Thymus (tissue), 11 donors: ENCODE data around the gene C2orf81. TPM values are rescaled to one million over a fixed set of nuclear protein-coding genes. Genes with fewer than 3 reads are reported as not detected.
"Not testable (repeated sequence)": the region's sequence is repeated elsewhere in the genome, so short reads cannot be mapped to it uniquely, and the experiment has no call there.

ENCODE experiments used
- DNase-seq, 9 donors: peaks; one replicate each; pipeline ENCODE4 v3.0.0-alpha.2; 2013; ENCODE audit warnings: low spot score in 9 of 9, low read depth in 6 of 9, missing footprints in 1 of 9
- H3K27ac ChIP-seq, 2 donors: one replicate each; pipeline ENCODE4 v1.5.1; 2013; ENCODE audit warnings: control low read depth in 1 of 2, low read depth in 1 of 2, low read length in 1 of 2, mild to moderate bottlenecking in 1 of 2, moderate library complexity in 1 of 2
- H3K27me3 ChIP-seq, 2 donors: one replicate each; pipeline ENCODE4 v1.5.1; 2013; ENCODE audit warnings: low read length in 1 of 2; ENCODE audit not compliant: control insufficient read depth in 2 of 2, insufficient read depth in 1 of 2
- H3K36me3 ChIP-seq, 2 donors: one replicate each; pipeline ENCODE4 v1.5.1; 2013; ENCODE audit warnings: low read length in 1 of 2, mild to moderate bottlenecking in 1 of 2, moderate library complexity in 1 of 2; ENCODE audit not compliant: control insufficient read depth in 2 of 2, insufficient read depth in 2 of 2
- H3K4me1 ChIP-seq, 2 donors: one replicate each; pipeline ENCODE4 v1.5.1; 2013; ENCODE audit warnings: low read length in 2 of 2; ENCODE audit not compliant: control insufficient read depth in 2 of 2, insufficient read depth in 2 of 2
- H3K4me3 ChIP-seq, 2 donors: one replicate each; pipeline ENCODE4 v1.5.1; 2013; ENCODE audit warnings: low read length in 2 of 2, control low read depth in 1 of 2, mild to moderate bottlenecking in 1 of 2
- H3K9me3 ChIP-seq, 2 donors: one replicate each; pipeline ENCODE4 v1.5.1; 2013; ENCODE audit warnings: low read length in 1 of 2, mild to moderate bottlenecking in 1 of 2; ENCODE audit not compliant: control insufficient read depth in 2 of 2, insufficient read depth in 1 of 2
- WGBS: extraction: QIAGEN DNeasy Blood & Tissue Kit; methylation state at CpG from one replicate; pipeline ENCODE4 v1.1.7; 2013; 5-methylcytosine and 5-hydroxymethylcytosine counted together
- polyA plus RNA-seq: library from polyadenylated mRNA; stranded (reverse); fragments of 200-250 nt; gene quantifications from one replicate; pipeline ENCODE4 v1.2.3, GENCODE V29; 2013
- total RNA-seq: library from RNA; stranded (reverse); fragments of 120-200 nt; gene quantifications from one replicate; pipeline ENCODE4 v1.2.4, GENCODE V29; 2013
- donor health status: healthy.

The C2orf81 gene
- total and polyA plus RNA-seq, 2 donors = 0.66 to 5.3 TPM

- H3K27ac ChIP-seq, H3K9me3 ChIP-seq, H3K27me3 ChIP-seq, DNase-seq: not testable (repeated sequence)
- Histone ChIP-seq H3K4me3 (peak overlapping the region in 1 of 2 donors; percentile 82), H3K4me1 (peaks cover 29 to 41% of the 10 kb centered on the region in 2 donors), H3K36me3 (peaks cover 25 to 27% of the 10 kb centered on the region in 2 donors)
- WGBS = 96% methylated on average over 13 of the region's 13 CpGs
These were observed 38.2 kb upstream of the C2orf81 start for GRCh38 chr2:74459503-74460118.

- Histone ChIP-seq H3K9me3 (no peaks in the 10 kb centered on the region), H3K27ac (peak overlapping the region; percentile 74 to 75), H3K4me3 (peak overlapping the region; percentile 82 to 92), H3K36me3 (peaks cover 25 to 27% of the 10 kb centered on the region in 2 donors), H3K27me3 (no peaks in the 10 kb centered on the region), H3K4me1 (peaks cover 25 to 40% of the 10 kb centered on the region in 2 donors)
- WGBS = 10% methylated on average over 10 of the region's 10 CpGs
- no peak for DNase-seq
These were observed 37.5 kb upstream of the C2orf81 start for GRCh38 chr2:74458938-74459363.

- no peaks in the 10 kb centered on the region for H3K27me3 ChIP-seq
- peak; percentile 99 to 100 (median 100) for DNase-seq
- peaks cover 25 to 27% of the 10 kb centered on the region in 2 donors for H3K36me3 ChIP-seq
- peaks cover 25 to 39% of the 10 kb centered on the region in 2 donors for H3K4me1 ChIP-seq
- H3K27ac ChIP-seq = peak within 1 kb of the TSS; percentile 100
- no peaks in the 10 kb centered on the region for H3K9me3 ChIP-seq
- WGBS = under 1% methylated on average over 37 of the region's 38 CpGs
- peak within 1 kb of the TSS; percentile 82 to 92 for H3K4me3 ChIP-seq
These were observed 36.9 kb upstream of the C2orf81 start, which contains the start of gene WBP1 for GRCh38 chr2:74458132-74458937. Gene WBP1, plus strand, starts transcription at chr2:74458438. Its CDS starts 165 bp downstream, at chr2:74458603.

- WGBS = under 1% methylated on average over 46 of the region's 46 CpGs
- Histone ChIP-seq H3K4me3 (peak overlapping the region; percentile 82 to 92), H3K4me1 (peaks cover 28 to 46% of the 10 kb centered on the region in 2 donors), H3K36me3 (peaks cover 19 to 22% of the 10 kb centered on the region in 2 donors), H3K9me3 (no peaks in the 10 kb centered on the region), H3K27ac (peak overlapping the region; percentile 100), H3K27me3 (no peaks in the 10 kb centered on the region)
- peak in 5 of 9 donors; percentile 74 to 90 (median 79) for DNase-seq
These were observed 36.2 kb upstream of the C2orf81 start for GRCh38 chr2:74457549-74458131.

- no peaks in the 10 kb centered on the region for H3K27me3 ChIP-seq
- DNase-seq = no peak
- H3K27ac ChIP-seq = peak overlapping the region; percentile 100
- WGBS = under 1% methylated on average over 27 of the region's 27 CpGs
- peak overlapping the region; percentile 82 to 92 for H3K4me3 ChIP-seq
- peaks cover 14 to 17% of the 10 kb centered on the region in 2 donors for H3K36me3 ChIP-seq
- H3K9me3 ChIP-seq = no peaks in the 10 kb centered on the region
- peaks cover 31 to 51% of the 10 kb centered on the region in 2 donors for H3K4me1 ChIP-seq
These were observed 35.7 kb upstream of the C2orf81 start for GRCh38 chr2:74457129-74457548.

GRCh38 chr2:74454654-74455511, 33.5 kb upstream of the C2orf81 start, which contains the start of gene INO80B:
Gene INO80B, plus strand, starts transcription at chr2:74455087. Its CDS starts 30 bp downstream, at chr2:74455117.
- WGBS = 1% methylated on average over 40 of the region's 40 CpGs
- no peaks in the 10 kb centered on the region for H3K9me3 ChIP-seq
- H3K36me3 ChIP-seq = peaks cover 0 to 4% of the 10 kb centered on the region in 2 donors
- H3K27ac ChIP-seq = peak within 1 kb of the TSS; percentile 62 to 75
- peaks cover 31 to 54% of the 10 kb centered on the region in 2 donors for H3K4me1 ChIP-seq
- H3K4me3 ChIP-seq = peak within 1 kb of the TSS; percentile 63 to 72
- no peaks in the 10 kb centered on the region for H3K27me3 ChIP-seq
- DNase-seq = peak; percentile 95 to 100 (median 99)

GRCh38 chr2:74450570-74451190, 29.3 kb upstream of the C2orf81 start:
- Histone ChIP-seq H3K9me3 (no peaks in the 10 kb centered on the region), H3K27ac (no peak overlapping the region), H3K36me3 (no peaks in the 10 kb centered on the region), H3K4me3 (no peak overlapping the region), H3K4me1 (peaks cover 10 to 28% of the 10 kb centered on the region in 2 donors), H3K27me3 (peaks cover 0 to 4% of the 10 kb centered on the region in 2 donors)
- 98% methylated on average over 3 of the region's 3 CpGs for WGBS
- no peak for DNase-seq

- WGBS = 97% methylated on average over 2 of the region's 2 CpGs
- Histone ChIP-seq H3K27ac (no peak overlapping the region), H3K4me3 (no peak overlapping the region), H3K36me3 (no peaks in the 10 kb centered on the region), H3K4me1 (peaks cover 6 to 15% of the 10 kb centered on the region in 2 donors), H3K27me3 (peaks cover 4 to 19% of the 10 kb centered on the region in 2 donors), H3K9me3 (no peaks in the 10 kb centered on the region)
- no peak for DNase-seq
These were observed 27.4 kb upstream of the C2orf81 start for GRCh38 chr2:74448771-74449170.
